H9 (cell line): ENCODE results near the gene COPRS. TPM values are rescaled to one million over a fixed set of nuclear protein-coding genes. Genes with fewer than 3 reads are reported as not detected.

Experiments used
- DNase-seq: peaks from one replicate; pipeline ENCODE4 v3.0.0-alpha.2; 2017
- H2AFZ ChIP-seq: one replicate; pipeline ENCODE4 v1.6.1; 2013; ENCODE audit warnings: mild to moderate bottlenecking, low read length, control low read depth, moderate library complexity
- H2AK5ac ChIP-seq: 2 replicates; pipeline ENCODE4 v1.6.1; 2013; ENCODE audit warnings: low read length, control low read depth, mixed read lengths; ENCODE audit not compliant: insufficient read length
- H2BK120ac ChIP-seq: one replicate; pipeline ENCODE4 v1.6.1; 2013; ENCODE audit warnings: low read depth, mild to moderate bottlenecking, low read length, control low read depth, inconsistent platforms; ENCODE audit not compliant: poor library complexity, severe bottlenecking
- H2BK12ac ChIP-seq: 2 replicates; pipeline ENCODE4 v1.6.1; 2013; ENCODE audit warnings: low read length, control low read depth, mixed read lengths, low read depth; ENCODE audit not compliant: insufficient read length
- H2BK15ac ChIP-seq: 2 replicates; pipeline ENCODE4 v1.6.1; 2013; ENCODE audit warnings: low read depth, low read length, control low read depth
- H2BK20ac ChIP-seq: one replicate; pipeline ENCODE4 v1.6.1; 2013; ENCODE audit warnings: low read depth, mild to moderate bottlenecking, low read length, control low read depth, inconsistent platforms; ENCODE audit not compliant: poor library complexity, severe bottlenecking
- H2BK5ac ChIP-seq: 2 replicates; pipeline ENCODE4 v1.6.1; 2013; ENCODE audit warnings: low read length, control low read depth, mixed read lengths; ENCODE audit not compliant: insufficient read length
- H3K14ac ChIP-seq: 2 replicates; pipeline ENCODE4 v1.6.1; 2013; ENCODE audit warnings: low read length, control low read depth; ENCODE audit not compliant: insufficient read depth
- H3K18ac ChIP-seq: 2 replicates; pipeline ENCODE4 v1.6.1; 2013; ENCODE audit warnings: low read depth, mild to moderate bottlenecking, mixed read lengths, low read length, control low read depth; ENCODE audit not compliant: insufficient read length
- H3K23ac ChIP-seq: 2 replicates; pipeline ENCODE4 v1.6.1; 2013; ENCODE audit warnings: low read length, control low read depth, mixed read lengths, low read depth; ENCODE audit not compliant: insufficient read length
- H3K23me2 ChIP-seq: 2 replicates; pipeline ENCODE4 v1.6.1; 2013; ENCODE audit warnings: low read depth, mild to moderate bottlenecking, mixed read lengths, low read length, control low read depth; ENCODE audit not compliant: insufficient read length, poor library complexity, severe bottlenecking
- H3K27ac ChIP-seq: 2 replicates; pipeline ENCODE4 v1.5.1; 2013; ENCODE audit warnings: low read length, control low read depth, mixed read lengths, low read depth; ENCODE audit not compliant: insufficient read length
- H3K27me3 ChIP-seq: 2 replicates; pipeline ENCODE4 v1.6.1; 2013; ENCODE audit warnings: low read length, control low read depth, inconsistent platforms; ENCODE audit not compliant: insufficient read depth
- H3K4ac ChIP-seq: 2 replicates; pipeline ENCODE4 v1.6.1; 2013; ENCODE audit warnings: low read depth, mild to moderate bottlenecking, control low read depth, inconsistent platforms, low read length, moderate library complexity
- H3K4me1 ChIP-seq: 2 replicates; pipeline ENCODE4 v1.6.1; 2013; ENCODE audit warnings: low read length, control low read depth, inconsistent platforms; ENCODE audit not compliant: insufficient read depth
- H3K4me2 ChIP-seq: 2 replicates; pipeline ENCODE4 v1.6.1; 2013; ENCODE audit warnings: low read length, control low read depth, mixed read lengths; ENCODE audit not compliant: insufficient read length, insufficient read depth
- H3K56ac ChIP-seq: 2 replicates; pipeline ENCODE4 v1.6.1; 2013; ENCODE audit warnings: low read depth, mild to moderate bottlenecking, mixed read lengths, low read length, control low read depth; ENCODE audit not compliant: insufficient read length
- H3K79me1 ChIP-seq: 2 replicates; pipeline ENCODE4 v1.6.1; 2013; ENCODE audit warnings: low read depth, mild to moderate bottlenecking, moderate library complexity, low read length, control low read depth, inconsistent platforms; ENCODE audit not compliant: insufficient read depth, poor library complexity, severe bottlenecking
- H3K79me2 ChIP-seq: 2 replicates; pipeline ENCODE4 v1.6.1; 2013; ENCODE audit warnings: low read length, control low read depth, inconsistent platforms; ENCODE audit not compliant: insufficient read depth
- H3K9ac ChIP-seq: 2 replicates; pipeline ENCODE4 v1.6.1; 2013; ENCODE audit warnings: low read length, control low read depth, mixed read lengths; ENCODE audit not compliant: insufficient read length; ENCODE audit errors: extremely low read depth
- H3K9me3 ChIP-seq: one replicate; pipeline ENCODE4 v1.6.1; 2013; ENCODE audit warnings: low read depth, low read length, inconsistent platforms; ENCODE audit not compliant: control insufficient read depth
- H3T11ph ChIP-seq: one replicate; pipeline ENCODE4 v1.6.1; 2013; ENCODE audit warnings: mild to moderate bottlenecking, low read length, control low read depth, inconsistent platforms
- H4K20me1 ChIP-seq: one replicate; pipeline ENCODE4 v1.6.1; 2013; ENCODE audit not compliant: control insufficient read depth, insufficient read length, insufficient read depth
- H4K5ac ChIP-seq: 2 replicates; pipeline ENCODE4 v1.6.1; 2013; ENCODE audit warnings: low read depth, mild to moderate bottlenecking, mixed read lengths, low read length, control low read depth; ENCODE audit not compliant: insufficient read length
- H4K8ac ChIP-seq: replicated peaks from 2 replicates; pipeline ENCODE4 v1.6.1; 2013; ENCODE audit warnings: low read length, control low read depth, mixed read lengths, low read depth; ENCODE audit not compliant: insufficient read length
- H4K91ac ChIP-seq: 2 replicates; pipeline ENCODE4 v1.6.1; 2013; ENCODE audit warnings: low read depth, mild to moderate bottlenecking, moderate library complexity, mixed read lengths, low read length, control low read depth; ENCODE audit not compliant: insufficient read length
- H3K27ac Mint-ChIP-seq, 3 experiments: 2 replicates in 2 of 3; 3 replicates in 1 of 3; pipeline ENCODE4 v1.8.0; 2020 to 2021; ENCODE audit warnings: mixed read lengths in 3 of 3, mild to moderate bottlenecking in 1 of 3, moderate library complexity in 1 of 3
- H3K27me3 Mint-ChIP-seq: 2 replicates; pipeline ENCODE4 v1.8.0; 2021; ENCODE audit warnings: low read depth, mild to moderate bottlenecking, moderate library complexity, mixed read lengths
- H3K36me3 Mint-ChIP-seq, 3 experiments: 2 replicates in 2 of 3; 3 replicates in 1 of 3; pipeline ENCODE4 v1.8.0; 2020 to 2021; ENCODE audit warnings: low read depth in 3 of 3, mixed read lengths in 3 of 3; ENCODE audit not compliant: insufficient read depth in 1 of 3
- H3K4me1 Mint-ChIP-seq, 2 experiments: 2 replicates each; pipeline ENCODE4 v1.8.0; 2020; ENCODE audit warnings: mixed read lengths in 2 of 2
- H3K4me3 Mint-ChIP-seq, 2 experiments: 2 replicates in 1 of 2; 3 replicates in 1 of 2; pipeline ENCODE4 v1.8.0; 2020 to 2021; ENCODE audit warnings: mild to moderate bottlenecking in 2 of 2, mixed read lengths in 2 of 2, moderate library complexity in 1 of 2
- H3K9me3 Mint-ChIP-seq, 2 experiments: 2 replicates in 1 of 2; 3 replicates in 1 of 2; pipeline ENCODE4 v1.8.0; 2020; ENCODE audit warnings: mild to moderate bottlenecking in 2 of 2, mixed read lengths in 2 of 2, moderate library complexity in 1 of 2
- CTCF ChIP-seq: fragments of 200-600 bp; sonication (generic); conservative IDR thresholded peaks from 3 replicates; pipeline ENCODE4 v1.8.0; 2021; ENCODE audit warnings: antibody characterized with exemption, mild to moderate bottlenecking
- WGBS: extraction: QIAGEN DNeasy Blood & Tissue Kit; methylation state at CpG from one replicate; pipeline ENCODE4 v1.1.7; 2013; ENCODE audit warnings: missing lambda C conversion rate, low lambda C conversion rate, mixed read lengths; ENCODE audit not compliant: insufficient read length; ENCODE audit errors: extremely low coverage; 5-methylcytosine and 5-hydroxymethylcytosine counted together
- total RNA-seq: library from RNA; stranded (reverse); gene quantifications from 2 replicates; pipeline ENCODE4 v1.2.1, GENCODE V29; 2021

Gene COPRS
- total RNA-seq, 1 experiment from 2014 or later, result 43.8 TPM

GRCh38 chr17:31835984-31836383 lies 23.1 kb downstream of the COPRS start:
- Histone ChIP-seq H3K14ac (no peak overlapping the region), H3K4me2 (no peak overlapping the region), H3K4me1 (no peaks in the 10 kb centered on the region), H2AK5ac (no peak overlapping the region), H3K27ac (no peak overlapping the region), H4K5ac (no peak overlapping the region), H3T11ph (no peak overlapping the region), H4K20me1 (no peaks in the 10 kb centered on the region), H3K23me2 (no peaks in the 10 kb centered on the region), H3K27me3 (no peaks in the 10 kb centered on the region), H2BK120ac (no peak overlapping the region), H2BK12ac (no peak overlapping the region), H3K79me2 (no peaks in the 10 kb centered on the region), H4K8ac (no peak overlapping the region), H3K9me3 (no peaks in the 10 kb centered on the region), H2BK5ac (no peak overlapping the region), H4K91ac (no peak overlapping the region), H2AFZ (no peak overlapping the region), H3K79me1 (no peaks in the 10 kb centered on the region), H2BK20ac (no peak overlapping the region), H3K9ac (no peak overlapping the region), H3K23ac (no peak overlapping the region), H2BK15ac (no peak overlapping the region), H3K18ac (no peak overlapping the region), H3K4ac (no peak overlapping the region), H3K56ac (no peak overlapping the region)
- no peak overlapping the region for H3K4me3 Mint-ChIP-seq
- no peak for DNase-seq
- peaks cover 5 to 6% of the 10 kb centered on the region in 2 experiments; a peak in 3 of 5 replicates for H3K9me3 Mint-ChIP-seq
- no CpG with 5 or more reads among the region's 4 CpGs for WGBS
- no peak for TF ChIP-seq CTCF
- peaks cover 0 to 4% (median 0%) of the 10 kb centered on the region in 3 experiments; a peak in 1 of 7 replicates for H3K36me3 Mint-ChIP-seq
- H3K27me3 Mint-ChIP-seq, result peaks cover 11% of the 10 kb centered on the region
- no peaks in the 10 kb centered on the region for H3K4me1 Mint-ChIP-seq
- H3K27ac Mint-ChIP-seq, result no peak overlapping the region
